ENCODE data around the gene EYA2.

DNA sequence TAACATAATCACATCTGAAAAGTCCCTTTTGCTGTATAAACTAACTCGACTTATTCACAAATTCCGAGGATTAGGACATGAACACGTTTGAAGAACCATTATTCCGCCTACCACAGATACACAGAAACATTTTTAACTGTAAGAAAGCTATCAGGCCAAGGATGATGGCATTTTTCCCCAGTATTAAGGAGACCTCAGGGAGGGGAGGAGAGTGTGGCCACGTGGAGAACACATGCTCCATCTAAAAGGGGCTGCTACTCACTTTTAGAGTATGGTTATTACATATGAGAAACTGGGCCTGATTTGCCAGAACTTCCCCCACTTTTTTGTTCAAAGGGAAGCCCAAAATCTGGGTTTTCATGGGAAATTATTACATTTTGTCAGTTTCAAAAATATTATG lies 153.4 kb downstream of the EYA2 start:
- TF ChIP-seq POLR2A (IDR thresholded peaks at IDR 0.05): no peak
- TF ChIP-seq, protein P1, sequence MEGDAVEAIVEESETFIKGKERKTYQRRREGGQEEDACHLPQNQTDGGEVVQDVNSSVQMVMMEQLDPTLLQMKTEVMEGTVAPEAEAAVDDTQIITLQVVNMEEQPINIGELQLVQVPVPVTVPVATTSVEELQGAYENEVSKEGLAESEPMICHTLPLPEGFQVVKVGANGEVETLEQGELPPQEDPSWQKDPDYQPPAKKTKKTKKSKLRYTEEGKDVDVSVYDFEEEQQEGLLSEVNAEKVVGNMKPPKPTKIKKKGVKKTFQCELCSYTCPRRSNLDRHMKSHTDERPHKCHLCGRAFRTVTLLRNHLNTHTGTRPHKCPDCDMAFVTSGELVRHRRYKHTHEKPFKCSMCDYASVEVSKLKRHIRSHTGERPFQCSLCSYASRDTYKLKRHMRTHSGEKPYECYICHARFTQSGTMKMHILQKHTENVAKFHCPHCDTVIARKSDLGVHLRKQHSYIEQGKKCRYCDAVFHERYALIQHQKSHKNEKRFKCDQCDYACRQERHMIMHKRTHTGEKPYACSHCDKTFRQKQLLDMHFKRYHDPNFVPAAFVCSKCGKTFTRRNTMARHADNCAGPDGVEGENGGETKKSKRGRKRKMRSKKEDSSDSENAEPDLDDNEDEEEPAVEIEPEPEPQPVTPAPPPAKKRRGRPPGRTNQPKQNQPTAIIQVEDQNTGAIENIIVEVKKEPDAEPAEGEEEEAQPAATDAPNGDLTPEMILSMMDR (IDR thresholded peaks at IDR 0.05): no peak
